PC-9 (cell line): Measurements from ENCODE around the gene CWC22.

Source experiments
- CTCF ChIP-seq: fragments of 200-600 bp; sonication (generic); conservative IDR thresholded peaks from 2 replicates; pipeline ENCODE4 v1.6.1; 2017; ENCODE audit warnings: mixed run types, antibody characterized with exemption, mild to moderate bottlenecking, moderate library complexity
- EZH2 ChIP-seq: fragments of 200-600 bp; sonication (generic); IDR thresholded peaks from 2 replicates; pipeline ENCODE4 v1.8.0; 2017; ENCODE audit warnings: antibody characterized with exemption, low read depth

- TF ChIP-seq CTCF (no peak), EZH2 (no peak)
Observed at GRCh38 chr2:180004731-180005130, 2.4 kb downstream of the CWC22 start.
